HepG2 (cell line): Measurements from ENCODE around the gene GFER. TPM values are rescaled to one million over a fixed set of nuclear protein-coding genes. Genes with fewer than 3 reads are reported as not detected.
A peak's percentile ranks its signal among the peaks of the same experiment; 100 is the strongest.

Experiments
- AGO2 ChIP-seq: fragments of 200-400 bp; formaldehyde crosslinking; optimal IDR thresholded peaks from 2 replicates; pipeline ENCODE3; 2017; ENCODE audit warnings: mild to moderate bottlenecking, low read depth, low read length, moderate library complexity
- AKAP8 ChIP-seq: sonication (generic); formaldehyde crosslinking; IDR thresholded peaks from 2 replicates; pipeline ENCODE4 v1.5.1; 2020; ENCODE audit warnings: mild to moderate bottlenecking, missing genetic modification reagents
- ARHGAP35 ChIP-seq: sonication (generic); formaldehyde crosslinking; IDR thresholded peaks from 2 replicates; pipeline ENCODE4 v1.9.0; 2022; ENCODE audit warnings: mild to moderate bottlenecking, inconsistent platforms, moderate library complexity, missing genetic modification reagents, borderline replicate concordance
- BORCS8-MEF2B ChIP-seq: sonication (generic); formaldehyde crosslinking; IDR thresholded peaks from 2 replicates; pipeline ENCODE4 v1.8.0; 2022; ENCODE audit warnings: mild to moderate bottlenecking, missing genetic modification reagents
- IRX3 ChIP-seq: sonication (generic); formaldehyde crosslinking; IDR thresholded peaks from 2 replicates; pipeline ENCODE4 v1.8.1; 2023; ENCODE audit warnings: mild to moderate bottlenecking, low read depth, missing genetic modification reagents, borderline replicate concordance
- NFKB2 ChIP-seq: sonication (generic); formaldehyde crosslinking; IDR thresholded peaks from 2 replicates; pipeline ENCODE4 v1.4.0; 2020; ENCODE audit warnings: missing genetic modification reagents, borderline replicate concordance
- POLR2A ChIP-seq, 2 experiments: IDR thresholded peaks; 2 replicates each; pipeline ENCODE4 v1.6.1; 2011; ENCODE audit warnings: low read depth in 2 of 2, low read length in 2 of 2, mild to moderate bottlenecking in 1 of 2, moderate library complexity in 1 of 2; ENCODE audit not compliant: insufficient read depth in 1 of 2
- SOX13 ChIP-seq, 3 experiments: fragments of 450-650 bp in 1 of 3; sonication (generic) in 1 of 3; formaldehyde crosslinking in 1 of 3; IDR thresholded peaks in 2 of 3; conservative IDR thresholded peaks in 1 of 3; 2 replicates each; pipeline versions ENCODE4 v1.5.0 to v1.6.1; 2016 to 2020; ENCODE audit warnings: antibody characterized with exemption in 1 of 3, mild to moderate bottlenecking in 1 of 3, missing compliant biosample characterization in 1 of 3, missing genetic modification reagents in 1 of 3, moderate library complexity in 1 of 3
- ZC3H13 ChIP-seq: sonication (generic); formaldehyde crosslinking; IDR thresholded peaks from 2 replicates; pipeline ENCODE4 v1.8.1; 2023; ENCODE audit warnings: mild to moderate bottlenecking, missing genetic modification reagents, moderate library complexity
- ZMAT3 ChIP-seq: sonication (generic); formaldehyde crosslinking; conservative IDR thresholded peaks from 2 replicates; pipeline ENCODE4 v1.7.0; 2021; ENCODE audit warnings: missing genetic modification reagents
- ZNF44 ChIP-seq: sonication (generic); formaldehyde crosslinking; IDR thresholded peaks from 2 replicates; pipeline ENCODE4 v1.5.1; 2020; ENCODE audit warnings: mild to moderate bottlenecking, missing genetic modification reagents
- ZNF546 ChIP-seq: sonication (generic); formaldehyde crosslinking; conservative IDR thresholded peaks from 2 replicates; pipeline ENCODE4 v1.8.1; 2023; ENCODE audit warnings: mild to moderate bottlenecking, missing genetic modification reagents
- ZNF549 ChIP-seq: sonication (generic); formaldehyde crosslinking; IDR thresholded peaks from 2 replicates; pipeline ENCODE4 v1.5.0; 2020; ENCODE audit warnings: missing genetic modification reagents
- ZNF550 ChIP-seq: sonication (generic); formaldehyde crosslinking; IDR thresholded peaks from 2 replicates; pipeline ENCODE4 v1.4.0; 2020; ENCODE audit warnings: mild to moderate bottlenecking, missing genetic modification reagents, borderline replicate concordance
- polyA plus RNA-seq, 8 experiments: library from polyadenylated mRNA; depleted of rRNA in 3 of 8; stranded (reverse) in 7 of 8; unstranded in 1 of 8; fragments of >200 nt; fragmentation: Illumina TruSeq in 4 of 8; extraction: Trizol in 4 of 8; gene quantifications; 2 replicates each; pipeline versions ENCODE4 v1.2.1 to v1.2.3, GENCODE V29; 2011 to 2016; ENCODE audit warnings: low read depth in 4 of 8, missing spikeins in 1 of 8, mixed read lengths in 1 of 8; ENCODE audit not compliant: insufficient read depth in 1 of 8
- total RNA-seq, 5 experiments: library from RNA; depleted of rRNA; stranded (reverse); fragments of >200 nt; fragmentation: Illumina TruSeq; extraction: Trizol; gene quantifications; 2 replicates each; pipeline ENCODE4 v1.2.3, GENCODE V29; 2016; ENCODE audit warnings: low read depth in 1 of 5
- TF ChIP-seq, protein P1 (sequence below): sonication (generic); formaldehyde crosslinking; IDR thresholded peaks from 2 replicates; pipeline ENCODE4 v1.4.0; 2020; ENCODE audit warnings: missing genetic modification reagents
- TF ChIP-seq, protein P2 (sequence below): sonication (generic); formaldehyde crosslinking; conservative IDR thresholded peaks from 2 replicates; pipeline ENCODE4 v1.4.0; 2020; ENCODE audit warnings: missing genetic modification reagents
- TF ChIP-seq, protein P3 (sequence below): sonication (generic); formaldehyde crosslinking; IDR thresholded peaks from one replicate; pipeline ENCODE4 v1.5.1; 2020; ENCODE audit warnings: mild to moderate bottlenecking, missing genetic modification reagents; ENCODE audit errors: not compliant biosample characterization

The GFER gene
- total and polyA plus RNA-seq, 2 of the 13 experiments (the other 11 are each of a cell fraction or from before 2014, with no cell fraction given) = 28.6 to 71.7 TPM

DNA sequence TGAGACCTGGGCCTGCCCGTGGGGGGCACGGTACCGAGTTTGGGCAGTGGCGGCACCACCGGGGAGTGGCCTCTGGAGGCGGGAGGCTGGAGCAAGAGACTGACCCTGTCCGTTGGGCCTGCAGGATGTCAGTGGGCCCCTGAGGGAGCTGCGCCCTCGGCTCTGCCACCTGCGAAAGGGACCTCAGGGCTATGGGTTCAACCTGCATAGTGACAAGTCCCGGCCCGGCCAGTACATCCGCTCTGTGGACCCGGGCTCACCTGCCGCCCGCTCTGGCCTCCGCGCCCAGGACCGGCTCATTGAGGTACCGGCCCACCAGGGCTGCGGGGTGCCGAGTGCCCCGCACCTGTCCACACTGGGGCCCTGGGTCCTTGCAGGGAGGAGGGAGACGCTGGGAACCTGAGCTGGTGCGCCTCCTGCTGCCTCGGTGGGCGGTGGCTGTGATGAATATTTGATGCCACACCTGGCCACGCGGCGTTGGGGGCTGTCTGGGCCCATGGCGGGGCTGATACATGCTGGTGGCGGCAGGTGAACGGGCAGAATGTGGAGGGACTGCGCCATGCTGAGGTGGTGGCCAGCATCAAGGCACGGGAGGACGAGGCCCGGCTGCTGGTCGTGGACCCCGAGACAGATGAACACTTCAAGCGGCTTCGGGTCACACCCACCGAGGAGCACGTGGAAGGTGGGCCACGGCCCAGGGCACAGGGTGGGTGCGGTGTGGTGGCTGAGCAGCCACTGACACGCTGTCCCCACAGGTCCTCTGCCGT is 52.4 kb downstream of the GFER start (continued):
- TF ChIP-seq NFKB2 = peak; percentile 10; the same call in 1 of the 2 replicates
- peak; percentile 75; the same call in 1 of the 2 replicates for TF ChIP-seq BORCS8-MEF2B (CRISPR knock-in tag)
- no peak for TF ChIP-seq ARHGAP35 (CRISPR knock-in tag)
- 0 out of 2 replicates have a peak, but pooled peaks have one; percentile 35 for TF ChIP-seq IRX3 (CRISPR knock-in tag)
- TF ChIP-seq AKAP8 (CRISPR knock-in tag) = peak; percentile 38
- TF ChIP-seq SOX13 (IDR thresholded peaks at IDR 0.05) = no peak
- no peak for TF ChIP-seq SOX13 (CRISPR knock-in tag; conservative IDR thresholded peaks at IDR 0.05 in 1 of 2, IDR thresholded peaks at IDR 0.05 in 1 of 2)
- TF ChIP-seq ZNF550 (CRISPR knock-in tag) = no peak
- TF ChIP-seq ZC3H13 (CRISPR knock-in tag) = peak; percentile 14
- 0 out of 2 replicates have a peak, but pooled peaks have one; percentile 22 for TF ChIP-seq ZNF546
- TF ChIP-seq, protein P1, sequence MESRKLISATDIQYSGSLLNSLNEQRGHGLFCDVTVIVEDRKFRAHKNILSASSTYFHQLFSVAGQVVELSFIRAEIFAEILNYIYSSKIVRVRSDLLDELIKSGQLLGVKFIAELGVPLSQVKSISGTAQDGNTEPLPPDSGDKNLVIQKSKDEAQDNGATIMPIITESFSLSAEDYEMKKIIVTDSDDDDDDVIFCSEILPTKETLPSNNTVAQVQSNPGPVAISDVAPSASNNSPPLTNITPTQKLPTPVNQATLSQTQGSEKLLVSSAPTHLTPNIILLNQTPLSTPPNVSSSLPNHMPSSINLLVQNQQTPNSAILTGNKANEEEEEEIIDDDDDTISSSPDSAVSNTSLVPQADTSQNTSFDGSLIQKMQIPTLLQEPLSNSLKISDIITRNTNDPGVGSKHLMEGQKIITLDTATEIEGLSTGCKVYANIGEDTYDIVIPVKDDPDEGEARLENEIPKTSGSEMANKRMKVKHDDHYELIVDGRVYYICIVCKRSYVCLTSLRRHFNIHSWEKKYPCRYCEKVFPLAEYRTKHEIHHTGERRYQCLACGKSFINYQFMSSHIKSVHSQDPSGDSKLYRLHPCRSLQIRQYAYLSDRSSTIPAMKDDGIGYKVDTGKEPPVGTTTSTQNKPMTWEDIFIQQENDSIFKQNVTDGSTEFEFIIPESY (CRISPR knock-in tag) = peak; percentile 76
- TF ChIP-seq, protein P2, sequence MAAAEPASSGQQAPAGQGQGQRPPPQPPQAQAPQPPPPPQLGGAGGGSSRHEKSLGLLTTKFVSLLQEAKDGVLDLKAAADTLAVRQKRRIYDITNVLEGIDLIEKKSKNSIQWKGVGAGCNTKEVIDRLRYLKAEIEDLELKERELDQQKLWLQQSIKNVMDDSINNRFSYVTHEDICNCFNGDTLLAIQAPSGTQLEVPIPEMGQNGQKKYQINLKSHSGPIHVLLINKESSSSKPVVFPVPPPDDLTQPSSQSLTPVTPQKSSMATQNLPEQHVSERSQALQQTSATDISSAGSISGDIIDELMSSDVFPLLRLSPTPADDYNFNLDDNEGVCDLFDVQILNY (CRISPR knock-in tag) = no peak
- TF ChIP-seq, protein P3, sequence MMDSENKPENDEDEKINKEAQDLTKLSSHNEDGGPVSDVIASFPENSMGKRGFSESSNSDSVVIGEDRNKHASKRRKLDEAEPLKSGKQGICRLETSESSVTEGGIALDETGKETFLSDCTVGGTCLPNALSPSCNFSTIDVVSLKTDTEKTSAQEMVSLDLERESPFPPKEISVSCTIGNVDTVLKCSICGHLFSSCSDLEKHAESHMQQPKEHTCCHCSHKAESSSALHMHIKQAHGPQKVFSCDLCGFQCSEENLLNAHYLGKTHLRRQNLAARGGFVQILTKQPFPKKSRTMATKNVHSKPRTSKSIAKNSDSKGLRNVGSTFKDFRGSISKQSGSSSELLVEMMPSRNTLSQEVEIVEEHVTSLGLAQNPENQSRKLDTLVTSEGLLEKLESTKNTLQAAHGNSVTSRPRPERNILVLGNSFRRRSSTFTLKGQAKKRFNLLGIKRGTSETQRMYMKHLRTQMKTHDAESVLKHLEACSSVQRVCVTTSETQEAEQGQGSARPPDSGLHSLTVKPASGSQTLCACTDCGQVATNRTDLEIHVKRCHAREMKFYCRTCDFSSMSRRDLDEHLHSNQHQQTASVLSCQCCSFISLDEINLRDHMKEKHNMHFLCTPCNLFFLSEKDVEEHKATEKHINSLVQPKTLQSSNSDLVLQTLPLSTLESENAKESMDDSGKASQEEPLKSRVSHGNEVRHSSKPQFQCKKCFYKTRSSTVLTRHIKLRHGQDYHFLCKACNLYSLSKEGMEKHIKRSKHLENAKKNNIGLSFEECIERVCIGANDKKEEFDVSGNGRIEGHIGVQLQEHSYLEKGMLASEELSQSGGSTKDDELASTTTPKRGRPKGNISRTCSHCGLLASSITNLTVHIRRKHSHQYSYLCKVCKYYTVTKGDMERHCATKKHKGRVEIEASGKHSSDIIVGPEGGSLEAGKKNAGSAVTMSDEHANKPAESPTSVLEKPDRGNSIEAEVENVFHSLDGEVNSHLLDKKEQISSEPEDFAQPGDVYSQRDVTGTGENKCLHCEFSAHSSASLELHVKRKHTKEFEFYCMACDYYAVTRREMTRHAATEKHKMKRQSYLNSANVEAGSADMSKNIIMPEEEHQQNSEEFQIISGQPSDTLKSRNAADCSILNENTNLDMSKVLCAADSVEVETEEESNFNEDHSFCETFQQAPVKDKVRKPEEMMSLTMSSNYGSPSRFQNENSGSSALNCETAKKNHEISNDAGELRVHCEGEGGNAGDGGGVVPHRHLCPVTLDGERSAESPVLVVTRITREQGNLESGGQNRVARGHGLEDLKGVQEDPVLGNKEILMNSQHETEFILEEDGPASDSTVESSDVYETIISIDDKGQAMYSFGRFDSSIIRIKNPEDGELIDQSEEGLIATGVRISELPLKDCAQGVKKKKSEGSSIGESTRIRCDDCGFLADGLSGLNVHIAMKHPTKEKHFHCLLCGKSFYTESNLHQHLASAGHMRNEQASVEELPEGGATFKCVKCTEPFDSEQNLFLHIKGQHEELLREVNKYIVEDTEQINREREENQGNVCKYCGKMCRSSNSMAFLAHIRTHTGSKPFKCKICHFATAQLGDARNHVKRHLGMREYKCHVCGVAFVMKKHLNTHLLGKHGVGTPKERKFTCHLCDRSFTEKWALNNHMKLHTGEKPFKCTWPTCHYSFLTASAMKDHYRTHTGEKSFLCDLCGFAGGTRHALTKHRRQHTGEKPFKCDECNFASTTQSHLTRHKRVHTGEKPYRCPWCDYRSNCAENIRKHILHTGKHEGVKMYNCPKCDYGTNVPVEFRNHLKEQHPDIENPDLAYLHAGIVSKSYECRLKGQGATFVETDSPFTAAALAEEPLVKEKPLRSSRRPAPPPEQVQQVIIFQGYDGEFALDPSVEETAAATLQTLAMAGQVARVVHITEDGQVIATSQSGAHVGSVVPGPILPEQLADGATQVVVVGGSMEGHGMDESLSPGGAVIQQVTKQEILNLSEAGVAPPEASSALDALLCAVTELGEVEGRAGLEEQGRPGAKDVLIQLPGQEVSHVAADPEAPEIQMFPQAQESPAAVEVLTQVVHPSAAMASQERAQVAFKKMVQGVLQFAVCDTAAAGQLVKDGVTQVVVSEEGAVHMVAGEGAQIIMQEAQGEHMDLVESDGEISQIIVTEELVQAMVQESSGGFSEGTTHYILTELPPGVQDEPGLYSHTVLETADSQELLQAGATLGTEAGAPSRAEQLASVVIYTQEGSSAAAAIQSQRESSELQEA (CRISPR knock-in tag) = peak; percentile 13
- 0 out of 4 replicates have a peak, but pooled peaks of 1 of the 2 experiments have one; percentile 14 for TF ChIP-seq POLR2A (IDR thresholded peaks at IDR 0.05; ENCODE audit: insufficient read depth in 1 of 2, low read depth in 2 of 2, low read length in 2 of 2)
- TF ChIP-seq ZMAT3 (CRISPR knock-in tag) = 0 out of 2 replicates have a peak, but pooled peaks have one; percentile 55
- TF ChIP-seq ZNF44 (CRISPR knock-in tag) = 0 out of 2 replicates have a peak, but pooled peaks have one; percentile 10
- TF ChIP-seq ZNF549 (CRISPR knock-in tag) = no peak
- TF ChIP-seq AGO2 = peak; percentile 61
